MM.1S (cell line): Measurements from ENCODE around the gene PLS1.

Source experiments
- DNase-seq: peaks from one replicate; pipeline ENCODE4 v3.0.0-alpha.2; 2015
- H2AFZ ChIP-seq: fragments of 300-600 bp; sonication (generic); 2 replicates; pipeline ENCODE4 v1.6.0; 2016; ENCODE audit warnings: antibody characterized with exemption, low read length
- H3F3A ChIP-seq: fragments of 300-600 bp; sonication (generic); 2 replicates; pipeline ENCODE4 v1.6.1; 2016; ENCODE audit warnings: mild to moderate bottlenecking, antibody characterized with exemption, low read length, moderate library complexity, mixed read lengths; ENCODE audit not compliant: insufficient read depth
- H3K27ac ChIP-seq: fragments of 300-600 bp; sonication (generic); 2 replicates; pipeline ENCODE4 v1.5.1; 2016; ENCODE audit warnings: mild to moderate bottlenecking, low read length
- H3K27me3 ChIP-seq: fragments of 300-600 bp; sonication (generic); replicated peaks from 2 replicates; pipeline ENCODE4 v1.6.0; 2016; ENCODE audit warnings: low read length; ENCODE audit not compliant: insufficient read depth
- H3K36me3 ChIP-seq: fragments of 300-600 bp; sonication (generic); replicated peaks from 2 replicates; pipeline ENCODE4 v1.6.1; 2016; ENCODE audit warnings: mild to moderate bottlenecking, low read length, mixed read lengths; ENCODE audit not compliant: insufficient read depth
- H3K4me1 ChIP-seq: fragments of 300-600 bp; sonication (generic); 2 replicates; pipeline ENCODE4 v1.6.1; 2016; ENCODE audit warnings: low read length, mixed read lengths
- H3K4me2 ChIP-seq: fragments of 300-600 bp; sonication (generic); 2 replicates; pipeline ENCODE4 v1.6.0; 2016; ENCODE audit warnings: low read depth, low read length
- H3K4me3 ChIP-seq: fragments of 300-600 bp; sonication (generic); 2 replicates; pipeline ENCODE4 v1.5.1; 2016; ENCODE audit warnings: low read length, mixed read lengths
- H3K79me2 ChIP-seq: fragments of 300-600 bp; sonication (generic); 2 replicates; pipeline ENCODE4 v1.6.1; 2016; ENCODE audit warnings: mixed run types, low read length, mixed read lengths
- H3K9ac ChIP-seq: fragments of 300-600 bp; sonication (generic); 2 replicates; pipeline ENCODE4 v1.6.1; 2016; ENCODE audit warnings: low read length, mixed read lengths
- H3K9me2 ChIP-seq: fragments of 300-600 bp; sonication (generic); replicated peaks from 2 replicates; pipeline ENCODE4 v1.6.1; 2016; ENCODE audit warnings: mild to moderate bottlenecking, low read length, mixed read lengths; ENCODE audit not compliant: insufficient read depth
- H3K9me3 ChIP-seq: fragments of 300-600 bp; sonication (generic); replicated peaks from 2 replicates; pipeline ENCODE4 v1.6.1; 2016; ENCODE audit warnings: mild to moderate bottlenecking, low read length, mixed read lengths; ENCODE audit not compliant: insufficient read depth
- H4K20me1 ChIP-seq: fragments of 300-600 bp; sonication (generic); 2 replicates; pipeline ENCODE4 v1.6.1; 2016; ENCODE audit warnings: mild to moderate bottlenecking, low read length, moderate library complexity, mixed read lengths; ENCODE audit not compliant: insufficient read depth
- EZH2 ChIP-seq: fragments of 300-600 bp; sonication (generic); optimal IDR thresholded peaks from 2 replicates; pipeline ENCODE3; 2017; ENCODE audit warnings: low read depth, mild to moderate bottlenecking, antibody characterized with exemption, low read length, mixed read lengths
- EZH2phosphoT487 ChIP-seq: fragments of 300-600 bp; sonication (generic); IDR thresholded peaks from 2 replicates; pipeline ENCODE4 v1.6.1; 2018; ENCODE audit warnings: antibody characterized with exemption, low read length
- TF ChIP-seq, protein P1 (sequence below): fragments of 300-600 bp; sonication (generic); IDR thresholded peaks from 2 replicates; pipeline ENCODE4 v1.5.1; 2016; ENCODE audit warnings: antibody characterized with exemption, low read length, mixed read lengths

Gene PLS1

GRCh38 chr3:142642956-142643355 lies 46.8 kb downstream of the PLS1 start:
- H4K20me1 ChIP-seq: no peaks in the 10 kb centered on the region
- H3K4me2 ChIP-seq: no peak overlapping the region
- DNase-seq: no peak
- TF ChIP-seq, protein P1, sequence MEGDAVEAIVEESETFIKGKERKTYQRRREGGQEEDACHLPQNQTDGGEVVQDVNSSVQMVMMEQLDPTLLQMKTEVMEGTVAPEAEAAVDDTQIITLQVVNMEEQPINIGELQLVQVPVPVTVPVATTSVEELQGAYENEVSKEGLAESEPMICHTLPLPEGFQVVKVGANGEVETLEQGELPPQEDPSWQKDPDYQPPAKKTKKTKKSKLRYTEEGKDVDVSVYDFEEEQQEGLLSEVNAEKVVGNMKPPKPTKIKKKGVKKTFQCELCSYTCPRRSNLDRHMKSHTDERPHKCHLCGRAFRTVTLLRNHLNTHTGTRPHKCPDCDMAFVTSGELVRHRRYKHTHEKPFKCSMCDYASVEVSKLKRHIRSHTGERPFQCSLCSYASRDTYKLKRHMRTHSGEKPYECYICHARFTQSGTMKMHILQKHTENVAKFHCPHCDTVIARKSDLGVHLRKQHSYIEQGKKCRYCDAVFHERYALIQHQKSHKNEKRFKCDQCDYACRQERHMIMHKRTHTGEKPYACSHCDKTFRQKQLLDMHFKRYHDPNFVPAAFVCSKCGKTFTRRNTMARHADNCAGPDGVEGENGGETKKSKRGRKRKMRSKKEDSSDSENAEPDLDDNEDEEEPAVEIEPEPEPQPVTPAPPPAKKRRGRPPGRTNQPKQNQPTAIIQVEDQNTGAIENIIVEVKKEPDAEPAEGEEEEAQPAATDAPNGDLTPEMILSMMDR: no peak
- TF ChIP-seq EZH2: no peak
- no peak for TF ChIP-seq EZH2phosphoT487
- H3K9ac ChIP-seq: no peak overlapping the region
- H3K27ac ChIP-seq: no peak overlapping the region
- no peaks in the 10 kb centered on the region for H3K9me2 ChIP-seq
- no peaks in the 10 kb centered on the region for H3K9me3 ChIP-seq
- H3K79me2 ChIP-seq: no peaks in the 10 kb centered on the region
- H3F3A ChIP-seq: no peaks in the 10 kb centered on the region
- no peak overlapping the region for H3K4me3 ChIP-seq
- no peaks in the 10 kb centered on the region for H3K4me1 ChIP-seq
- H3K27me3 ChIP-seq: no peaks in the 10 kb centered on the region
- H2AFZ ChIP-seq: no peak overlapping the region
- no peaks in the 10 kb centered on the region for H3K36me3 ChIP-seq

DNA sequence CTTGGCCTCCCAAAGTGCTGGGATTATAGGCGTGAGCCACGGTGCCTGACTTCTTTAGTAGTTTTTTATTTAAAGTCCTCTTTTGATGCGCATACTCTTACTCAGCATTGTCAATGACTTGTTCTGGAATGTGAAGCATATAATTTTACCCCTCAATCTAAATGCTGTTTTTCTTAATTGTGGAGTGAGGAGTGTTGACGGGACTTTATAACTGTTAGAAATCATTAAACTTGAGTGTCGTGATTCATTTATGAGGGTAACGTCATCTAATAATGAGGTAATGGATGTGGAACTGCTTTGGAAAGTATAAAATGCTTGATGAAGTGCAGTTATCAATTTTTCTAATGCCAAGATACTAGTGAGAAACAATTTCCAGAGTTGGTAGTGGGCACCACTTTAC lies 48.3 kb downstream of the PLS1 start:
- Histone ChIP-seq H3K4me2 (no peak overlapping the region), H3F3A (no peaks in the 10 kb centered on the region), H3K9ac (no peak overlapping the region), H3K79me2 (no peaks in the 10 kb centered on the region), H3K4me1 (no peaks in the 10 kb centered on the region), H4K20me1 (no peaks in the 10 kb centered on the region), H3K36me3 (no peaks in the 10 kb centered on the region), H3K9me3 (no peaks in the 10 kb centered on the region), H2AFZ (no peak overlapping the region), H3K4me3 (no peak overlapping the region), H3K27me3 (no peaks in the 10 kb centered on the region), H3K9me2 (no peaks in the 10 kb centered on the region), H3K27ac (no peak overlapping the region)
- DNase-seq: no peak
- TF ChIP-seq EZH2phosphoT487 (no peak), EZH2 (no peak)
- TF ChIP-seq, protein P1: no peak

- Histone ChIP-seq H3K27me3 (no peaks in the 10 kb centered on the region), H2AFZ (no peak overlapping the region), H3K9me2 (no peaks in the 10 kb centered on the region), H3K9me3 (no peaks in the 10 kb centered on the region), H3K4me2 (no peak overlapping the region), H3K36me3 (no peaks in the 10 kb centered on the region), H3F3A (no peaks in the 10 kb centered on the region), H4K20me1 (no peaks in the 10 kb centered on the region), H3K27ac (no peak overlapping the region), H3K79me2 (no peaks in the 10 kb centered on the region), H3K4me1 (no peaks in the 10 kb centered on the region), H3K9ac (no peak overlapping the region), H3K4me3 (no peak overlapping the region)
- DNase-seq: no peak
- TF ChIP-seq, protein P1: no peak
- no peak for TF ChIP-seq EZH2
- TF ChIP-seq EZH2phosphoT487: no peak
Observed at GRCh38 chr3:142645236-142645793, 49.1 kb downstream of the PLS1 start.
